Measurements from ENCODE around the gene SRCIN1.

The SRCIN1 gene

GRCh38 chr17:38598536-38598935 lies 7.2 kb downstream of the SRCIN1 start:
- H2AFZ ChIP-seq (ENCODE audit: low read depth, low read length) = no peak overlapping the region
- no peak overlapping the region for H3K18ac ChIP-seq (ENCODE audit: low read depth in 1 of 2, low read length in 2 of 2)
- H3K4me1 ChIP-seq (ENCODE audit: control insufficient read depth, insufficient read depth, low read depth, low read length) = peaks cover 6% of the 10 kb centered on the region
- no peak overlapping the region for H2BK5ac ChIP-seq (ENCODE audit: low read depth, low read length, poor library complexity, severe bottlenecking)
- no peak overlapping the region for H2BK120ac ChIP-seq (ENCODE audit: low read depth, low read length)
- peaks cover 98% of the 10 kb centered on the region in 2 experiments for H3K27me3 ChIP-seq (ENCODE audit: control insufficient read depth in 1 of 2, insufficient read depth in 1 of 2, low read length in 2 of 2)
- H3K4ac ChIP-seq (ENCODE audit: low read depth in 1 of 2, low read length in 2 of 2) = no peak overlapping the region
- no peak overlapping the region for H3K9ac ChIP-seq (ENCODE audit: low read length)
- no peak overlapping the region for H3K4me3 ChIP-seq (ENCODE audit: insufficient read depth in 1 of 2, low read depth in 1 of 2, low read length in 2 of 2)
- H4K8ac ChIP-seq (ENCODE audit: low read length) = no peak overlapping the region
- no peak overlapping the region for H3K14ac ChIP-seq (ENCODE audit: low read length in 2 of 2)
- H3K9me3 ChIP-seq (ENCODE audit: control insufficient read depth, low read length) = no peaks in the 10 kb centered on the region
- no peak overlapping the region for H4K91ac ChIP-seq (ENCODE audit: low read length)
- H3K23ac ChIP-seq (ENCODE audit: low read length in 2 of 2) = no peak overlapping the region
- H2BK15ac ChIP-seq (ENCODE audit: low read depth, poor library complexity, severe bottlenecking) = no peak overlapping the region
- H3K4me2 ChIP-seq (ENCODE audit: low read length, poor library complexity, severe bottlenecking) = no peak overlapping the region
- no peaks in the 10 kb centered on the region for H3K36me3 ChIP-seq (ENCODE audit: control insufficient read depth in 1 of 2, insufficient read depth in 2 of 2, low read depth in 1 of 2, low read length in 2 of 2)
- no peak overlapping the region for H2AK5ac ChIP-seq (ENCODE audit: low read length, severe bottlenecking)
- 2% methylated on average over 4 of the region's 4 CpGs for WGBS
- no peak overlapping the region for H2BK12ac ChIP-seq (ENCODE audit: low read length in 2 of 2)
- peak; percentile 65 for DNase-seq
- H3K79me1 ChIP-seq (replicated peaks; ENCODE audit: low read length, poor library complexity, severe bottlenecking) = no peaks in the 10 kb centered on the region
- H3K27ac ChIP-seq (ENCODE audit: low read length, poor library complexity, severe bottlenecking) = no peak overlapping the region

DNA sequence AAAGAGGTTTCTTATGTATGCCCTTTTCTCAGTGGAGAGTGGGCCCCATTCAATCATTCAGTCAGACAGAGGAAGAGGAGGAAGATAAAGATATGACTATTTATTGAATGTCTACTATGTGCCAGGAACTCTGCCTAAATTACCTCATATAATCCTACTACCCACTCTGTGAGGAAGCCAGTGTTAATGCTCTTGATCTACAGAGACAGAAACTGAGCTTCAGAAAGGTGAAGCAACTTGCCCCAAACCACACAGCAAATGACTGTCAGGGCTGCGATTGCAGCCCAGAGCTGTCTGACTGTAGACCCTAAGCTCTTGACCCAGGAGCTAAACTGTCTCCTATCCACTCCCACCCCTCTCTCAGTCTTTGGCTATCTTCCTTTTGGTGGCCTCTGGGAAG lies 8.4 kb downstream of the SRCIN1 start:
- Histone ChIP-seq H4K91ac (ENCODE audit: low read length) (no peak overlapping the region), H3K14ac (ENCODE audit: low read length in 2 of 2) (no peak overlapping the region), H3K9me3 (ENCODE audit: control insufficient read depth, low read length) (no peaks in the 10 kb centered on the region), H2AK5ac (ENCODE audit: low read length, severe bottlenecking) (no peak overlapping the region), H3K27ac (ENCODE audit: low read length, poor library complexity, severe bottlenecking) (no peak overlapping the region), H3K4me1 (ENCODE audit: control insufficient read depth, insufficient read depth, low read depth, low read length) (peaks cover 6% of the 10 kb centered on the region), H2BK12ac (ENCODE audit: low read length in 2 of 2) (no peak overlapping the region), H2BK15ac (ENCODE audit: low read depth, poor library complexity, severe bottlenecking) (no peak overlapping the region), H3K23ac (ENCODE audit: low read length in 2 of 2) (no peak overlapping the region), H3K27me3 (ENCODE audit: control insufficient read depth in 1 of 2, insufficient read depth in 1 of 2, low read length in 2 of 2) (peaks cover 96 to 98% of the 10 kb centered on the region in 2 experiments), H3K79me1 (replicated peaks; ENCODE audit: low read length, poor library complexity, severe bottlenecking) (no peaks in the 10 kb centered on the region), H2BK5ac (ENCODE audit: low read depth, low read length, poor library complexity, severe bottlenecking) (no peak overlapping the region), H3K36me3 (ENCODE audit: control insufficient read depth in 1 of 2, insufficient read depth in 2 of 2, low read depth in 1 of 2, low read length in 2 of 2) (no peaks in the 10 kb centered on the region), H2BK120ac (ENCODE audit: low read depth, low read length) (no peak overlapping the region), H4K8ac (ENCODE audit: low read length) (no peak overlapping the region), H3K4me2 (ENCODE audit: low read length, poor library complexity, severe bottlenecking) (no peak overlapping the region), H3K4me3 (ENCODE audit: insufficient read depth in 1 of 2, low read depth in 1 of 2, low read length in 2 of 2) (no peak overlapping the region), H3K18ac (ENCODE audit: low read depth in 1 of 2, low read length in 2 of 2) (no peak overlapping the region), H3K4ac (ENCODE audit: low read depth in 1 of 2, low read length in 2 of 2) (no peak overlapping the region), H3K9ac (ENCODE audit: low read length) (no peak overlapping the region), H2AFZ (ENCODE audit: low read depth, low read length) (no peak overlapping the region)
- 83% methylated on average over 1 of the region's 1 CpG for WGBS
- no peak for DNase-seq

DNA sequence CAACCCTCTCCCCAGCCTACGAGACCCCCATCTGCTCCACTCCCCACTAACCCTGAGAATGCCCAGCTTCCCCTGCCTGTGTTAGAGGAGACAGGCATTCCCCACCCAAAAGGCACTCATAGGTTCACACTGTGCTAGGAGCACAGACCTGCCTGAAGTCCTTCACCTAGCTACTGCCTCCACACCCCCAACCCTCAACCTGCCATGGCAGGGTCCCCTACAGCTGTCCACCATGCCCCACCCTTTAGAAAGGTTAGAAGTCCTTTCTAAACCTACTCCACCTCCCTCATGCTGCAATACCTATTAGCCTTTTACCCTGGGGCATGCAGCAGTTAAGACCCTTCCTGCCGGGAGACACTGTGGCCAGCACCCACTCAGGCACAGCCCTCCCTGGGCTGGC lies 9.1 kb downstream of the SRCIN1 start:
- H4K8ac ChIP-seq (ENCODE audit: low read length) = no peak overlapping the region
- no peak overlapping the region for H2BK12ac ChIP-seq (ENCODE audit: low read length in 2 of 2)
- WGBS = 52% methylated on average over 2 of the region's 2 CpGs
- no peak overlapping the region for H3K4me2 ChIP-seq (ENCODE audit: low read length, poor library complexity, severe bottlenecking)
- H3K27ac ChIP-seq (ENCODE audit: low read length, poor library complexity, severe bottlenecking) = no peak overlapping the region
- H4K91ac ChIP-seq (ENCODE audit: low read length) = no peak overlapping the region
- no peaks in the 10 kb centered on the region for H3K9me3 ChIP-seq (ENCODE audit: control insufficient read depth, low read length)
- H3K9ac ChIP-seq (ENCODE audit: low read length) = no peak overlapping the region
- no peak overlapping the region for H2BK120ac ChIP-seq (ENCODE audit: low read depth, low read length)
- H3K14ac ChIP-seq (ENCODE audit: low read length in 2 of 2) = no peak overlapping the region
- no peak overlapping the region for H2AFZ ChIP-seq (ENCODE audit: low read depth, low read length)
- H3K36me3 ChIP-seq (ENCODE audit: control insufficient read depth in 1 of 2, insufficient read depth in 2 of 2, low read depth in 1 of 2, low read length in 2 of 2) = no peaks in the 10 kb centered on the region
- no peak for DNase-seq
- H3K18ac ChIP-seq (ENCODE audit: low read depth in 1 of 2, low read length in 2 of 2) = no peak overlapping the region
- no peak overlapping the region for H2AK5ac ChIP-seq (ENCODE audit: low read length, severe bottlenecking)
- no peak overlapping the region for H2BK5ac ChIP-seq (ENCODE audit: low read depth, low read length, poor library complexity, severe bottlenecking)
- peaks cover 88 to 98% of the 10 kb centered on the region in 2 experiments for H3K27me3 ChIP-seq (ENCODE audit: control insufficient read depth in 1 of 2, insufficient read depth in 1 of 2, low read length in 2 of 2)
- H3K79me1 ChIP-seq (replicated peaks; ENCODE audit: low read length, poor library complexity, severe bottlenecking) = no peaks in the 10 kb centered on the region
- H3K23ac ChIP-seq (ENCODE audit: low read length in 2 of 2) = no peak overlapping the region
- H2BK15ac ChIP-seq (ENCODE audit: low read depth, poor library complexity, severe bottlenecking) = no peak overlapping the region
- peaks cover 11% of the 10 kb centered on the region for H3K4me1 ChIP-seq (ENCODE audit: control insufficient read depth, insufficient read depth, low read depth, low read length)
- no peak overlapping the region for H3K4me3 ChIP-seq (ENCODE audit: insufficient read depth in 1 of 2, low read depth in 1 of 2, low read length in 2 of 2)
- H3K4ac ChIP-seq (ENCODE audit: low read depth in 1 of 2, low read length in 2 of 2) = no peak overlapping the region

DNA sequence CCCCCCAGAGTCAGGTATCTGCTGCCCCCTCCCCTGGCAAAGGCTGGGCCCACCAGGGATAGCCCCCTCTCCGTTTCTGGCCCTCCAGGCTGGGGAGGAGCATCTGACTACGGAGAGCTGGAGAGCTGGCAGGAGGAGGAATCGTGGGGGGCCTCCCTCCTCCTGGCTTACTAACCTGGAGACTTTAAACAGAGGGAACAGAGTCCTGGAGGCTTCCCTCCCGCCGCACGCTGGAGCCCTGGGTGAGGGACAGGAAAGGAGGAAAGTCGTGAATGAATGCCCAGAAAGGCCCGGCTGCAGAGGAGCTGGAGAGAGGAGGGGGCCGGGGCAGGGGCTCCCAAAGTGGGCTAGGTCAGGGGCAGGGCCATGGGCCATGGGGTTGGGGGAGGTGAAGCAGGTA lies 9.9 kb downstream of the SRCIN1 start:
- no peak overlapping the region for H2AK5ac ChIP-seq (ENCODE audit: low read length, severe bottlenecking)
- H3K4me1 ChIP-seq (ENCODE audit: control insufficient read depth, insufficient read depth, low read depth, low read length) = peaks cover 13% of the 10 kb centered on the region
- no peak overlapping the region for H2AFZ ChIP-seq (ENCODE audit: low read depth, low read length)
- no peak overlapping the region for H2BK5ac ChIP-seq (ENCODE audit: low read depth, low read length, poor library complexity, severe bottlenecking)
- H3K79me1 ChIP-seq (replicated peaks; ENCODE audit: low read length, poor library complexity, severe bottlenecking) = no peaks in the 10 kb centered on the region
- no peak overlapping the region for H3K4ac ChIP-seq (ENCODE audit: low read depth in 1 of 2, low read length in 2 of 2)
- H3K27me3 ChIP-seq (ENCODE audit: control insufficient read depth in 1 of 2, insufficient read depth in 1 of 2, low read length in 2 of 2) = peaks cover 81 to 98% of the 10 kb centered on the region in 2 experiments
- H3K36me3 ChIP-seq (ENCODE audit: control insufficient read depth in 1 of 2, insufficient read depth in 2 of 2, low read depth in 1 of 2, low read length in 2 of 2) = no peaks in the 10 kb centered on the region
- H2BK120ac ChIP-seq (ENCODE audit: low read depth, low read length) = no peak overlapping the region
- no peak overlapping the region for H4K91ac ChIP-seq (ENCODE audit: low read length)
- H3K23ac ChIP-seq (ENCODE audit: low read length in 2 of 2) = no peak overlapping the region
- no peak overlapping the region for H3K27ac ChIP-seq (ENCODE audit: low read length, poor library complexity, severe bottlenecking)
- no peak overlapping the region for H2BK15ac ChIP-seq (ENCODE audit: low read depth, poor library complexity, severe bottlenecking)
- no peaks in the 10 kb centered on the region for H3K9me3 ChIP-seq (ENCODE audit: control insufficient read depth, low read length)
- WGBS = 55% methylated on average over 9 of the region's 9 CpGs
- no peak overlapping the region for H3K14ac ChIP-seq (ENCODE audit: low read length in 2 of 2)
- no peak for DNase-seq
- no peak overlapping the region for H3K9ac ChIP-seq (ENCODE audit: low read length)
- no peak overlapping the region for H2BK12ac ChIP-seq (ENCODE audit: low read length in 2 of 2)
- no peak overlapping the region for H3K4me3 ChIP-seq (ENCODE audit: insufficient read depth in 1 of 2, low read depth in 1 of 2, low read length in 2 of 2)
- no peak overlapping the region for H3K4me2 ChIP-seq (ENCODE audit: low read length, poor library complexity, severe bottlenecking)
- no peak overlapping the region for H4K8ac ChIP-seq (ENCODE audit: low read length)
- H3K18ac ChIP-seq (ENCODE audit: low read depth in 1 of 2, low read length in 2 of 2) = no peak overlapping the region
